GM21786 (cell line): Measurements from ENCODE around the gene IGSF9.

Experiments used
- ATAC-seq: cut with Tn5 transposase; IDR thresholded peaks from one replicate; pipeline ENCODE4 v1.9.1; 2021; ENCODE audit not compliant: unreplicated experiment

The IGSF9 gene

DNA sequence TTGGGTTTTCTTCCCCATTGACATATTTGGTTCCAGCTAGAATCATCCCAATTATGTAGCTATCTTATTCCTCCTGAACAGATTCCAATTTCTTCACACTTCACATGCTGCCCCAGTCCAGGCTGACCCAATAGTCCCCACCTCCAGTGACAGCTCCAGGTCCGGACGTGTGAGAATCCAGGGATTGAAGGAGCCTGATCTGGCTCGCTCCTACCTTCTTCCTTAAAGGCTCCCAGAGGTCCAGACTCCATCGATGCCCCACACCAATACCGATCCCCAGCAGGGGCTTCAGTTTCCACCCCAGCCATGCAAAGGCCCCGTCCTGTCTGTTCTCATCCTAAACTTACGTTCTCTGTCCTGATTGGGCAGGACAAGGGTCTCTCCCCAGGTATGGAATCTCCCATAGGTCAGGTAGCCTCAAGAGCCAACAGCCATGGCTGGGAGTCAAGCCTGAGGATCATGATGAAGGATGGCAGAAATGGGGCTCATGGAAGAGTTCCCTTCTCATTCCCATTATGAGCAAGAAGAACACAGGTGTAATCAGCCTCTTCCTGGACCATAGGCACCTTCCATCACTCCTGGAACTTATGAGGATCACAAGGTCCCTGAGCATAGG lies 29.0 kb upstream of the IGSF9 start:
- no peak for ATAC-seq

DNA sequence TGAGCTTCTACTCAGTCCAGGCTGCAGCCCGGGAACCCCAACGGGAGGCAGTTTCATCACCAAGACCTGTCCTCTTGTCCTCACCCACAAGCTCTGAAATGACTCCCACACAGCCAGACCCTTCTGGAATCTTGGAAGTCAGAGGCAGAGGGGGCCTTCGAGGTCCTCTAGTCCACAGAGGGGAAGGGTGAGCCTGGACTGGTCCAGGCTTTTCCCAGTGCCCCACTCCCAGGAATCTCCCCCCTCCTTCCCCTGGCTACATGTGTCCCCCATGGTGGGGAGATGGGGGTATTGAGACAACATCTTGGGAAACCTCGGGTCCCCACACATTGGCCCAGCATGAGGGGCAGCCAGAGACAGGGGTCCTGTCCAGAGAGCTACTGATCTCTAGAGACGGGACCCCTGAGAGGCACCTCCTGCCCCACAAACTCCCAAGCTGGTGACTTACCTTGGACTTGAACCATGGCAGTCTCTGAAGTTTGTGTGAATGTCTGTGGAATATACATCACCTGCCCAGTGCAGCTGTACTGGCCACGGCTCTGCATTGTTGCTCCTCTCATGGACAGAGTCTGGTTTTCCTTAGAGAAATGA lies 28.0 kb upstream of the IGSF9 start:
- no peak for ATAC-seq

DNA sequence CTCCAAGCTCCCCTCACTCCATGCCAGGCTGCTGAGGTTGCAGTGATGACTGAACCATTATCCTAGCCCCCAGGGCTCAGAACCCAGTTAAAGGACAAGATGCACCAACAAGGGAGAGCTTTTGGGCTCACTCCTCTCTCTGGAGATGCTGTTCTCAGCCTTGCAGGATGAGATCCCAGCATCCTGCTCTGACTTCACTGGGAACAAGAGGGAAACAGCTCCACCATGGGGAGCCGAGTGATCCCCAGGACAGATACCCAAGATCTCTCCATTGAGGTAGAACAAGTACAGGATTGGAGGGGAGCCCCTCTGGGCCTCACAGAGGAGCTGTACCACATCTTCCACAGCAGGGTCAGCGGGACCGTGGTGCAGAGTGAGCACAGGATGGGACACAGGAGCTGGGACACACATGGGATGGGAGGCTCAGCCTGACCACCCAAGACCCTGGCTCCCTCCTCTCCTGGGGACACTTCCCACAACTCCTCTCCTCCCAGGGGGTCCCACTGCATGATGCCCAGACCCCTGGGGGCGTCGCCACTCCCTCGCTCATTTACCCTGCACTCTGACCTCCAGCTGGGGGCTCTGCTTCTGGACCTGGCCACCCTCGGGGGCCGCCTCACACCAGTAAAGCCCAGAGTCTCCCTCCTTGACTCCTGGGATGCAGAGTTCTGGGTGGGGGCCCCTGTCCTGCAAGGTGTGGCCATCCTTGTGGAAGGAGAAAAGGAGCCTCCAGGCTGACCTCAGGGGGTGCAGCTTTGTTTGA lies 27.2 kb upstream of the IGSF9 start:
- ATAC-seq = no peak

DNA sequence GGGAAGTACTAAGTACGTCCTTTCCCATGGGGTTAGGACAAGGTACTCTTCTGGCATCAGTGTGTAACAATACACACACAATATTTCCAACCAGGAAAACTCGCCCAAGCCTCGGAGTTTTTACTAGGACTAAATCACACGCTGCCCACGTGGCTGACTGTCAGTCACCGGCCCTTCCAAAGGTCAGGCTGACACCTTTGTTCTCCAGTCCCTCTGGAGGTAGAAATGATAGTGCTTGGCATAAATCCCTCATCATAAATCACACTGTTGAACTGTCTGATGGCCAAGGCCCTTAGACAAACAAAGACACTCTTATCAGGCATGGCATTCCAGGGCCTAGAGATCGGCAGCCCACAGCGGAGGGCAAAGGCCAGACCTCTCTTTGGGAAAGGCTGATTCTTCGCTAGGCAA lies 25.5 kb upstream of the IGSF9 start:
- ATAC-seq = no peak

DNA sequence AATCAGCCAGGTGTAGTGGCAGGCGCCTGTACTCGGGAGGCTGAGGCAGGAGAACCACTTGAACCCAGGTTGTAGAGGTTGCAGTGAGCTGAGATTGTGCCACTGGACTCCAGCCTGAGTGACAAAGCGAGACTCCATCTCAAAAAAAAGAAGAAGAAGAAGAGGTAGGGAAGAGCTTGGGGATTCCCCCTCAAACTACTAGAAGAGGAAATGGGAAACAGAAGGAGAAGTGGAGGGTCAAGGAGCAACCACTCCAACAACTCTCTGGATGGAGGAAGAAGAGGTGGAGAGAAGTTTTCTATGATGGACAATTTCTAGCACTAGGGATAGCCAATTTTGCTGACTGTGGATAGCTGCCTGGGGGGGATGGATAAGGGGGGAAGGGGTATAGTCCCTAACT lies 23.5 kb upstream of the IGSF9 start:
- ATAC-seq = no peak

DNA sequence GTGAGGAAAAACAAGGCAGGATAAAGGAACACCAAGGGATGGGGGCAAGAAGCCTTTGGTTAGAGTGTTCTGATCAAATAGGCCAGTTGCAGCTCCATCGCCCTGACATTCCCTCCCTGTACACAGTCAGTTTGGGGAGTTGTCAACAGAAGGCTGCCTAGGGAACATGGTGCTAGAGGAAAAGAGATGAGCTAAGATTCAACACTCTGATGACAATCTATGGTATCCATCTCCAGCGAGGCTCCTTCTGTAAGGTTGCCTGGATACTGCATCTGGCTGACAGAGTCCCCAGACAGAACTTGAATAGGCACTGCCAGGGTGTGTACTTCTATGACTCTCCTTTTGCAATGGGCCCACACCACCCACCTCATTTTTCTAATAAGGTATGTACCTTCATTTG lies 19.9 kb upstream of the IGSF9 start:
- ATAC-seq = no peak

DNA sequence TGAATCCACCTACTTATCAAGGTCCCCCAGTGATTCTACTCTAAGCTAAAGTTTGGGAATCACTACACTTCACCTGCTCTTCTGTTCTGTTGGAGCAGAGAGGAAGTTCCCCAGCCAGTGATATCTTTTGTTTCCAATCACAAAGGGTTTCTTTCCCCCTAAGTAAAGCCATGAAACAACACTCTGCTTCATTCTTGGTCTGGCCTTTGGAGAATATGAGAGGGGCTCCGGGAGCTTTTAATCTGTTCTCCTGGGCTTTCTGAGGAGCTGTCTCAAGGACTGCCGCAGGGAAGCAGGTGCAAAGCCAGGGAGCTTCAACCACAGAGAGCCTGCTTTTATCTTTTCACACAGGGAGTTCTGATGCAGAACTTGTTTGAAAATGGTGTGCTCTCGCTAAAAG lies 18.7 kb upstream of the IGSF9 start:
- ATAC-seq = no peak

DNA sequence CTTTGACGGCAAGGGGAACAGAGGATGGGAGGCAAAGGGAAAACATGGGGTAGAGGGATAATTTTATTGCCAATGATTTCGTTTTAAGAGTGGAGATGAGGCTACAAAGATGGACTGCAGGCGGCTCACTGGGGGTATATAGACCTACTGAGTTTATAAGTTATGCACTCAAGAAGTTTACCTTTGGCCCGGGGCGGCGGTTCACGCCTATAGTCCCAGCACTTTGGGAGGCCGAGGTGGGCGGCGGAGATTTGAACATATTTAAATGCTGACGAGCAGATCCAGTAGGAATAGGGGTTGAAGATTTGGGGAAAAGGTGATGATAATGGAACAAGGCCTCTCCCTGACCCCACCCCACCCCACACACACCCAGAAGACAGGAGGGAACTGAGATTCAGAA lies 16.8 kb upstream of the IGSF9 start:
- ATAC-seq = no peak

DNA sequence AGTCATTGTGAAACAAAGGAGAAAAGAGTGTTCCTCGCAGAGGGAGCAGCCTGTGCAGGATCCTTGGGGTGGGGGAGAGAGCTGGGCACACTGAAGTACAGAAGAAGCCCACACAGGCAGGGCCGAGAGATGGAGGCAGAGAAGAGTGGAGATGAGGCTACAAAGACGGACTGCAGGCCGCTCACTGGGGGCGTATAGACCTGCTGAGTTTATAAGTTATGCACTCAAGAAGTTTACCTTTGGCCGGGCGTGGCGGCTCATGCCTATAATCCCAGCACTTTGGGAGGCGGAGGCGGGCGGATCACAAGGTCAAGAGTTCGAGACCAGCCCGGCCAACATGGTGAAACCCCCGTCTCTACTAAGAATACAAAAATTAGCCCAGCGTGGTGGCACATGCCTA lies 16.2 kb upstream of the IGSF9 start:
- ATAC-seq = no peak

DNA sequence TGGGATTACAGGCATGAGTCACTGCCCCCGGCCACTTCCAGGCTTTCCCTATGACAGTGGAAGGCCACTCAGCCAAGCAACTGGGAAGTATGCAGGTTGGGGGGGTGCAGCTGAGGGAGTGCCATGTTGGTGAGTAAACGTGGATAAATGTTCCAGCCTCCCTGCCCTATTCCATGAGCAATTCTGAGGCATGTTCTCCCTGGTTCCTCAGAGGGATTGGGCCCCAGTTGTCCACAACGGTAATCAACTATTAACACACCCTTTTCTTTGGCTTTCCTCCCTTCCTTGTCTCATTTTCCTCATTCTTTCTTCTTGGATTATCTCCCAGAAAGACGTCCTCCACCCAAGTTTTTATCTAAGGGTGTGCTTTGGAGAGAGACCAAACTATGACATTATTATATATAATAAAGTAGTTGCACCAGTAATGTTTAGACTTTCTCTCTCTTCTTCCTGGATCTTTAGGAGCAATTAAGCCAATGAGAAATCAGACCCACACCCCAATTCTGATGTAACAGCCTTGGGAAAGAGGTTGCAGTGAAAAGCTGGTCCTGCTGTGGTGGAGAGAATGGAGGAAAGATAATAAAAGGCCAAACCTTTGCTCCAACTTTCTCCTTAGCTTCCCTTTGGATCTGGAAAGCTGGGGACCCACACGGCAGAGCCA lies 15.4 kb upstream of the IGSF9 start:
- ATAC-seq = no peak

DNA sequence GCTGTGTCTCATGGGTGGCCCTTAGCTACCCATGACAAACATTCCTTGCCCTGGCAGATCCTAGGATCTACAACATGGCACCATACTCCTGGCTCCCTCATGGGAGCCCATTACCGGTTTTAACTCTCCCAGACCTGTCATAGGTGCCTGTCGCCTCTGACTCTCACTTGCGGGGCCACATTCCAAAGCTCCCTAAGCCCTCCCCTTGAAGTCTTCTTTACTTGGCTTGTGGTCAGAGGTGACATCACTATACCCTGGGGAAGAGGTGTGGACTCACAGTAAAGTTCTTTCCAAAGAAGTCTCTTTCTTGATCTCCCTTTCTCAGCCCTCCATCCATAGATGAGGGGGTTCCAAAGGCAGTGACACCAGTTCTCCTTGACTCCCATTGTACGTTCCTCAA lies 14.0 kb upstream of the IGSF9 start:
- ATAC-seq = no peak

DNA sequence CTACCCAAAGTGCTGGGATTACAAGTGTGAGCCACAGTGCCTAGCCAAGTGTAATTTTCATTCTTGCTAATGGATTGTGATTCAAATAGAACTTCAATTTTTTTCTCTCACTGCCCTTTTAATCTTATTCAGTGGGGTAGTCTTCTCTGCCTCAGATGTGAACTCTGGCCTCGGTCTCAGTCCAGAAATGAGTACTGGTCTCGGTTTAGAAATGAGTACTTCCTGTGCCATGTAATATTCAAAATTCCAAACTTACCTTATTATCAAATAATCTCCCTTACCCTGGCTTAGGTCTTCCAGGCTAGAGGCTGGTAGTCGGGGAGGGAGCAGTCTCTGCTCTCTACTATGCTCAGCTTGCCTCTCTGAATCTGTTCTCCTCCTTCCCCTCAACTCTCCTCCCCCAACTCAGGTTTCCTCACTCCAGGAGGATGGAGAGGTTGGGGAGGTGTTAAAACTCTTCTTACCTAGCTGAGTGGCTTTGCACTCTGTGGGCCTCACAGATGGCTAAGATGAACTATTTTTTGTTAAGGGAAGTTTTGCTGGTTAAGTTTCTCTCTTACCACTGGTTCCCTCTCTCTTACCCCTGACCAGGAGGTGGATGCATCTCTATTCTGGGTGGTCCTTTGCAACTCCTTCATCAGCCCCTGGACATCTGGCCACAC lies 13.4 kb upstream of the IGSF9 start:
- ATAC-seq = no peak

DNA sequence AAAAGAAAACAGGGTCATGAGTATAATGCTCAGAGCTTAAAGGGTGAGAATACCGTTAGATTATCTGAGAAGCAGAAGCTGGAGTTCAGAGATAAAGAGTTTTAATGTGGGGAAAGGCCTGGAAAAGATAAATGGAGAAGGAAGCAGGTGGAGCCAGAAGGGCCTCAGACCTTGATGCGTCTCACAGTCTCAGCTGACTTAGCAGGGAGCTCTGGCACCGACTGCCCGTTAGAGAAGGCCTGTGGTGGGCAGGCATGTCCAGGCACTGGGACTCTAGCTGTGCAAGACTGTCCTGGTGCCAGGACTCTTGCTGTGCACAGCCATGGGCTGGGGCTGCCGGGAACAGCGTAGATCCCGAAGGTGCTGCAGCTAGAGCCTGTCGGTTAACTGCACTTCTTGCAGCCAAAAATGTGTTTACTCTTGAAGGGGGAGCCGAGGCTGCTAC lies 12.4 kb upstream of the IGSF9 start:
- no peak for ATAC-seq

DNA sequence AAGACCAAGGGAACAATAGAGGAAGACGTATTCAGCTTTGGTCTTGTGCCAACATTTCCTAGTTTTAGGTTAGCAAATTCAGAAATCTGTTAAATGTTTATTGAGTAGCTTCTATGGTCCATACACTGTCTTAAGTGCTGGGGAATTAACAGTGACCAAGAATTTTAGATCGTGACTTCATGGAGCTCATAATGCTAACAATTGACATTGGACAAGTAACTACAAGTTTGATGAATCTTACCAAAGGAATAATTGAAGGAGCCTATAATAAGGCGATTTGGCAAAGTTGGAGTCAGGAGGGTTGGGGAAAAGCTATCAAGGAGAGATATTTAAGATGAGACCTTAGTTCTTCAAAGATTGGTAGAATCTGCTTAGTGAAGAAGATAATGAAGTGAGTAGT lies 10.0 kb upstream of the IGSF9 start:
- ATAC-seq = no peak

DNA sequence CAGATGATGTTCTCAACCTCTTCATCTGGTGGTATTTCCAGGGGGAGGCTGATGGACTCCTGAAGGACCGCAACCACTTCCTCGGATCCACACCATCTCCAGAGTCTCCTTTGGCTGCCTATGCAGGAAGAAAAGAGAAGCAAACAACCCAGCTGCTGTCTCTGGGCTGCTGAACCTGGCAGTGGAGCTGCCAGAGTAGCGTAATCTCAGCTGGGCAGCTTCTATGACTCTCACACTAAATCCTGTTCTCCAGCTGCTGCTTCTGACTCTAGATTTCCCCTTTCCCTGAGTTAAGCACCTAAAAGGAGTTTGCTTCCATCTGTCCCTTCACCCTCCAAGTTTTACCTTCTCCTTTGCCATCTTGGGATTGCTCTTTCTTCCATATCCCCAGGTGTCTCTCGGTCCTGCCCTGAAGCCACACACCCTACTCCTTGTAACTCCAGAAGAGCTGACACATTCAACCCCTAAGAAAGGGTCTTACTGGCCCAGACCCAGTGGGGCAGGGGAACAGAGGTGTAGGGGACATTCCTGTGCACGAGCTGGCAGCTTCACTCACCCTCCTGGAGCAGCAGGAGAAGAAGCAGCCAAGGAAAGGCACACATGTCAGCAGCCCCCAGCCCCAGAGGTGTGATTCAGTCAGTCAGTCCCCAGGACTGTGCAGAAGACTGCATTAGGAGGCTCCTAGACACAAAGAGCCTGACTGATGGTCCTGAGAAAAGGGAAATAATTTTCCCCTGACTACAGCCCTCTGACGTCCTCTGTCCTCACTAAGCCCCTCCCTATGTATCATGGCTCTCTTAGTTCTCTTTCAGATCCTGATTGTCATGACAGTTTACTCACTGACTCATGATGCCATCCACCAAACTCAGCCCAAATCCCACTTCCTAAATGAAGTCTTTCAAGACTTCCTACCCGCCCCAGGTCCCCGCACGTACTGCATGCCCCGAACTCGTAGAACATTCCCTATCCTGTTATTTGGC lies 8.4 kb upstream of the IGSF9 start, which contains the start of gene SLAMF9:
TSS of gene SLAMF9 (minus strand) at position 702 of the 980 bp plus-strand sequence. CDS start at position 602, 100 bp downstream.
- no peak for ATAC-seq

DNA sequence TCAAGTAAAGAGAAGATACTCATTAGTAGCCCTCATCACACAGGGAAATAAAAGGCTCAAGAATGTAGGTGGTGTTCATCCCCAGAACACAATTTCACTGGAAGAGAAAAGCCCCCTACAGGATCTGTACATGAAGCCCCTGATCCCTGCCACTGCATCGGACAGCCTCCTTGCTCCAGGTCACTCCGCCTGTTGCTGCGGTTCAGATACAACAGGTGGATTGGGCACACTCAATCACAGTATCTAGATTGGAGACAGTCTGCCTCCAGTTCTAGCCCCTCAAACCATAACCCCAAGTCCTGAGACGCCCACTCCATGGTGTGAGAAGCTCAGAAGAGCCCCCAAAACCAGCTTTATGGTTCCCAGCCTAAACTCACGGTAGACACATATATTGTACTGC lies 7.5 kb upstream of the IGSF9 start:
- ATAC-seq = no peak

DNA sequence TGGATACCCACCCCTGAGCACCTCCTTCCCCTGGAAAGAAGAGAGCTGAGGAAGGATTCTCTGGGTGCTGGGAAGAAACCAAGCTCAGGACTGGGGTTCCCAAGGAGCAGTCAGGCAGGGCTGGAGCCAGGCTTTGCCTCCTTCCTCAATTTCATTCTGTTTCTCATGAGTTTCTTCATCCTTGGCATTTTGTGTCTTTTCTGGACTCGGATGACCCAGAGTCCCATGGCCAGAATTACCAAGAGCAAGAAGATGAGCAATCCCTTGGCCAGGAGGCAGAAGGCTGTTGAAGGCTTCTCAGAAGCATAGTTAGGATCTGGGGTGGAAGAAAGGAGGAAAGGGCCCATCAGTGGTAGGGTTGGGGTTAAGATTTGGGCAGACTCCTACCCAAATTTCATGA lies 6.1 kb upstream of the IGSF9 start:
- ATAC-seq = no peak

DNA sequence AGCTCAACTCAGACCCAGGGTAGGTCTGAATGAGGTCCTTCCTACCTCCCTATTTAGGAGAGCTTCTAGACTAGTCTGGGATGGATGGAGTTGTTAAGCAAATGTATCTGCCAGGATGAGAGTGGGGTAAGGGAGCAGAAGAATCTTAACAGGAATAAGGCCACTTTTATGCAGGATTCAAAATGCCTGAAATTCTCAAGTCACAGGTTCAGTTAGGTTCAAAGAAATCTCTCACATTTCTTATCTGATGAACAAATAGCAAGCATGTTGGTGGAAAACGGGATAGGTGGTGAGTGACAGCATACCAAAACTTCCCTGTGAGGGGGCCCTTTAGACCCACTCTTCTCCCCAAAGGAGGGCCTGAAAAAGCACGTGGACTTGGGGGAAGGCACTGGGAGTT lies 5.6 kb upstream of the IGSF9 start:
- no peak for ATAC-seq

DNA sequence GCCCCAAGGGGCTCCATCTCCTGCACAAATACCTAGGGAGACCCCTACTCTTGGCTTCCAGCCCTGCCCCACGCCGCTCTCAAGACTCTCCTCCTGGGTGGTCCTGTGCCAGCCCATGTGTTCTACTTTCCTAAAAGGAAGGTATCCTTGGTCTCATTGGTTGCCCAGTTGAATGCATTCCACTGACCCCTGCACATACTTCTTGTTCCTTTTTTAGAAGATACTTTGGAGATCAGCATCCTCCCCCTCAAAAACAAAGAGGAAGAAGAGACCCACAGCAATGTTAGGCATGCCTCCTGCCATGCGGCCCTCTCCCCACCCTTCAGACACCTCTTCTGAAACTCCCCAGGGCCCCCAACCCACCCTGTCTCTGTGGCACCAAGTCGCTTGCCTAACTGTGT lies 4.6 kb upstream of the IGSF9 start:
- ATAC-seq = no peak

DNA sequence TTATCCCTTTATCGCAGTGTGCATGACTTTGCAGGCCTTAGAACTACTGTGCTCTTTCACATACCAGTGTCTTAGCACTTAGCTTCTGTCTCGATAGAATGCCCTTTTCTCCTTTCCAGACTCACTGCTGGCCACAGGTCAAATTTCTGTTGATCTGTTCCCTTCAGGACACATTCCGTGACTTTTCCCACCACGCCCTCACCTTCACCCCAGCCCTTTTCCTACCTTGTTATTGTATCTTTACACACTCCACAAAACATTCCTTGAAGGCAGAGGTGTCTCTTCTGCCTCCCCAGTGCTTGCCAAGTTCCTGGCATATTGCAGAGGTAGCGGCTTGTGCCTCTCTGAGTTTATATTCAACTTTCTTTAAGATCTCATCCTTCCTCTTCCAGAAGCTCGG lies 3.7 kb upstream of the IGSF9 start:
- ATAC-seq = no peak
